HepG2 (cell line): Measurements from ENCODE around the gene NDUFAF3. TPM values are rescaled to one million over a fixed set of nuclear protein-coding genes. Genes with fewer than 3 reads are reported as not detected.

ENCODE experiments used
- ATAC-seq: fragments of 200-7000 bp; cut with Tn5 transposase; 3 replicates; pipeline ENCODE4 v1.9.1; 2020; ENCODE audit warnings: mild to moderate bottlenecking, moderate library complexity
- BruUV-seq: library from RNA; stranded (reverse); fragments of 400-500 nt; replicated peaks from 2 replicates; lab custom pipeline; 2021; lab: Mats Ljungman, UMichigan
- CTCF ChIA-PET: fragments of 300-600 bp; formaldehyde crosslinking; extraction: SDS; loops from one replicate; lab custom pipeline; 2021; ENCODE audit warnings: low total read pairs, inconsistent platforms, low intra/inter-chr PET ratio; lab: Yijun Ruan, JAX
- POLR2A ChIA-PET: fragments of 350-600 bp; sonication (Branson Sonifier 250); formaldehyde crosslinking; loops from one replicate; lab custom pipeline; 2020; ENCODE audit warnings: antibody characterized with exemption, inconsistent platforms; lab: Yijun Ruan, JAX
- DNase-seq: peaks from one replicate; pipeline ENCODE4 v3.0.0-alpha.2; 2015; ENCODE audit warnings: low spot score
- FAIRE-seq: peaks from 3 replicates; lab custom pipeline; 2011; peaks lifted over from hg19 to GRCh38; lab: Jason Lieb, UNC
- H2AFZ ChIP-seq: one replicate; pipeline ENCODE4 v1.6.1; 2011; ENCODE audit warnings: low read length, inconsistent platforms
- H3K27ac ChIP-seq: fragments of 300-600 bp; 3 replicates; pipeline ENCODE4 v1.8.0; 2011; ENCODE audit warnings: mixed run types, mild to moderate bottlenecking, mixed read lengths, low read length, inconsistent platforms; ENCODE audit not compliant: insufficient read depth; ENCODE audit errors: extremely low read length
- H3K27me3 ChIP-seq, 2 experiments: fragments of 200-600 bp in 1 of 2; 2 replicates in 1 of 2; 3 replicates in 1 of 2; pipeline versions ENCODE4 v1.6.0 to v1.8.0; 2011; ENCODE audit warnings: low read length in 2 of 2, mild to moderate bottlenecking in 2 of 2, moderate library complexity in 2 of 2, inconsistent platforms in 1 of 2; ENCODE audit not compliant: insufficient read depth in 2 of 2, control insufficient read depth in 1 of 2
- H3K36me3 ChIP-seq, 2 experiments: fragments of 200-600 bp in 1 of 2; replicated peaks in 1 of 2; 2 replicates in 1 of 2; 3 replicates in 1 of 2; pipeline versions ENCODE4 v1.5.1 to v1.8.0; 2011; ENCODE audit warnings: low read length in 2 of 2, inconsistent platforms in 1 of 2; ENCODE audit not compliant: insufficient read depth in 2 of 2, control insufficient read depth in 1 of 2
- H3K4me1 ChIP-seq: 2 replicates; pipeline ENCODE4 v1.5.1; 2012; ENCODE audit warnings: low read length, inconsistent platforms; ENCODE audit not compliant: insufficient read depth
- H3K4me2 ChIP-seq: 2 replicates; pipeline ENCODE4 v1.6.0; 2011; ENCODE audit warnings: low read depth, low read length, inconsistent platforms
- H3K4me3 ChIP-seq, 3 experiments: fragments of 200-600 bp in 1 of 3; sonication (generic), shearing (Covaris generic) in 1 of 3; replicated peaks in 1 of 3; 2 replicates each; pipeline ENCODE4 v1.5.1; 2011 to 2016; ENCODE audit warnings: low read length in 3 of 3, inconsistent platforms in 2 of 3, low read depth in 2 of 3, mild to moderate bottlenecking in 2 of 3, control low read depth in 1 of 3, mixed read lengths in 1 of 3; ENCODE audit not compliant: insufficient read depth in 1 of 3
- H3K79me2 ChIP-seq: one replicate; pipeline ENCODE4 v1.6.1; 2011; ENCODE audit warnings: low read length, inconsistent platforms; ENCODE audit not compliant: insufficient read depth
- H3K9ac ChIP-seq: 2 replicates; pipeline ENCODE4 v1.6.0; 2011; ENCODE audit warnings: mild to moderate bottlenecking, low read depth, low read length, inconsistent platforms; ENCODE audit not compliant: insufficient read depth
- H3K9me3 ChIP-seq: 2 replicates; pipeline ENCODE4 v1.5.1; 2012; ENCODE audit warnings: mild to moderate bottlenecking, low read length
- H4K20me1 ChIP-seq: 2 replicates; pipeline ENCODE4 v1.6.0; 2011; ENCODE audit warnings: inconsistent platforms, mild to moderate bottlenecking, low read length, moderate library complexity; ENCODE audit not compliant: insufficient read depth
- JUND ChIP-seq: sonication (generic); formaldehyde crosslinking; IDR thresholded peaks from 2 replicates; pipeline ENCODE4 v1.8.0; 2022; ENCODE audit warnings: mild to moderate bottlenecking, missing genetic modification reagents
- POLR2G ChIP-seq: fragments of 200-400 bp; formaldehyde crosslinking; IDR thresholded peaks from 2 replicates; pipeline ENCODE4 v1.6.1; 2018; ENCODE audit warnings: mild to moderate bottlenecking, low read depth, low read length, moderate library complexity
- THYN1 ChIP-seq: sonication (generic); formaldehyde crosslinking; IDR thresholded peaks from 2 replicates; pipeline ENCODE4 v1.8.1; 2023; ENCODE audit warnings: low read depth, mild to moderate bottlenecking, moderate library complexity, missing genetic modification reagents, borderline replicate concordance
- ZKSCAN1 ChIP-seq: fragments of 150-350 bp; IDR thresholded peaks from 2 replicates; pipeline ENCODE4 v1.6.1; 2014; ENCODE audit warnings: low read length
- WGBS: methylation state at CpG from one replicate; pipeline ENCODE4 v1.1.6; 2017; ENCODE audit warnings: low lambda C conversion rate; 5-methylcytosine and 5-hydroxymethylcytosine counted together
- in situ Hi-C: cut with HindIII; loops from 2 replicates; pipeline ENCODE4 v1.10.0; 2017; ENCODE audit warnings: low pct_unique_long_range_greater_than_20kb; ENCODE audit not compliant: extremely low pct_ligation_motif_present
- intact Hi-C: fragments of 100-400 bp; cut with micrococcal nuclease; formaldehyde crosslinking; loops from one replicate; pipeline ENCODE4 v1.10.0; 2022; ENCODE audit not compliant: unreplicated experiment
- polyA plus RNA-seq, 8 experiments: library from polyadenylated mRNA; depleted of rRNA in 3 of 8; stranded (reverse) in 7 of 8; unstranded in 1 of 8; fragments of >200 nt; fragmentation: Illumina TruSeq in 4 of 8; extraction: Trizol in 4 of 8; gene quantifications; 2 replicates each; pipeline versions ENCODE4 v1.2.1 to v1.2.3, GENCODE V29; 2011 to 2016; ENCODE audit warnings: low read depth in 4 of 8, missing spikeins in 1 of 8, mixed read lengths in 1 of 8; ENCODE audit not compliant: insufficient read depth in 1 of 8
- total RNA-seq, 5 experiments: library from RNA; depleted of rRNA; stranded (reverse); fragments of >200 nt; fragmentation: Illumina TruSeq; extraction: Trizol; gene quantifications; 2 replicates each; pipeline ENCODE4 v1.2.3, GENCODE V29; 2016; ENCODE audit warnings: low read depth in 1 of 5
- TF ChIP-seq, protein P1 (sequence below): sonication (generic); formaldehyde crosslinking; IDR thresholded peaks from 2 replicates; pipeline ENCODE4 v1.5.0; 2020; ENCODE audit warnings: mild to moderate bottlenecking, missing genetic modification reagents, borderline replicate concordance
- TF ChIP-seq, protein P2 (sequence below): sonication (generic); formaldehyde crosslinking; IDR thresholded peaks from 2 replicates; pipeline ENCODE4 v1.5.0; 2020; ENCODE audit warnings: missing genetic modification reagents, mild to moderate bottlenecking, borderline replicate concordance
- TF ChIP-seq, protein P3 (sequence below): sonication (generic); formaldehyde crosslinking; IDR thresholded peaks from 2 replicates; pipeline ENCODE4 v1.5.1; 2020; ENCODE audit warnings: mild to moderate bottlenecking, missing genetic modification reagents

NDUFAF3 gene
- total and polyA plus RNA-seq, 2 of the 13 experiments (the other 11 are each of a cell fraction or from before 2014, with no cell fraction given) = 39.0 to 50.0 TPM

DNA sequence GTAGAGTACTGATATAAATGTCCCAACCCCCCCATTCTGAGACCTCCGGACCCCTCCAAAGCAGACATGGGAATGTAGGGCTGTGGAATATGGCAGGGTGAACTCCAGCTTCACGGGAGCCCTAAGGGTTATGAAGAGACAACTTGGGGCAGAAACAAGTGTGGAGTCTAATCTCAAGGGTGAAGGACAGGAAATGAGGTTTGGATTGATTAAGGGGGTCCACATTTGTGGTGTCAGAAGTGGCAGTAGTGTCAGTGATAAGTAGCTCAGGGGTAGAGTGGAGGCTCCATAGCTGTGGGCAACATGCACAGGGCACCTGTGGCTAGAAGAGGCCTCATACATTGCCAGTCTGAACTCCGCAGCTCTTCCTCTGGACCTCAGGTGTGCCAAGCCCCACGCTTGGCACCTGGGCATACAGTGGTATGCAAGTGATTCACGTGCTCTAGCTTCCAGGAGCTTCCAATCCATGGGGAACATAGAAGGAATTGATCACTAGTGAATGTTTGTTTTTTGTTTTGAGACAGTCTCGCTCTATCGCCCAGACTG, 36.0 kb upstream of the NDUFAF3 start:
- 91% methylated on average over 6 of the region's 7 CpGs for WGBS
- POLR2A ChIA-PET = interaction anchor here (1.1 to 1.2 kb wide), 2 partner anchors 21 to 36 kb away, joined by 3 to 5 read pairs; partner anchors contain the start of genes NDUFAF3 and WDR6
- TF ChIP-seq, protein P1, sequence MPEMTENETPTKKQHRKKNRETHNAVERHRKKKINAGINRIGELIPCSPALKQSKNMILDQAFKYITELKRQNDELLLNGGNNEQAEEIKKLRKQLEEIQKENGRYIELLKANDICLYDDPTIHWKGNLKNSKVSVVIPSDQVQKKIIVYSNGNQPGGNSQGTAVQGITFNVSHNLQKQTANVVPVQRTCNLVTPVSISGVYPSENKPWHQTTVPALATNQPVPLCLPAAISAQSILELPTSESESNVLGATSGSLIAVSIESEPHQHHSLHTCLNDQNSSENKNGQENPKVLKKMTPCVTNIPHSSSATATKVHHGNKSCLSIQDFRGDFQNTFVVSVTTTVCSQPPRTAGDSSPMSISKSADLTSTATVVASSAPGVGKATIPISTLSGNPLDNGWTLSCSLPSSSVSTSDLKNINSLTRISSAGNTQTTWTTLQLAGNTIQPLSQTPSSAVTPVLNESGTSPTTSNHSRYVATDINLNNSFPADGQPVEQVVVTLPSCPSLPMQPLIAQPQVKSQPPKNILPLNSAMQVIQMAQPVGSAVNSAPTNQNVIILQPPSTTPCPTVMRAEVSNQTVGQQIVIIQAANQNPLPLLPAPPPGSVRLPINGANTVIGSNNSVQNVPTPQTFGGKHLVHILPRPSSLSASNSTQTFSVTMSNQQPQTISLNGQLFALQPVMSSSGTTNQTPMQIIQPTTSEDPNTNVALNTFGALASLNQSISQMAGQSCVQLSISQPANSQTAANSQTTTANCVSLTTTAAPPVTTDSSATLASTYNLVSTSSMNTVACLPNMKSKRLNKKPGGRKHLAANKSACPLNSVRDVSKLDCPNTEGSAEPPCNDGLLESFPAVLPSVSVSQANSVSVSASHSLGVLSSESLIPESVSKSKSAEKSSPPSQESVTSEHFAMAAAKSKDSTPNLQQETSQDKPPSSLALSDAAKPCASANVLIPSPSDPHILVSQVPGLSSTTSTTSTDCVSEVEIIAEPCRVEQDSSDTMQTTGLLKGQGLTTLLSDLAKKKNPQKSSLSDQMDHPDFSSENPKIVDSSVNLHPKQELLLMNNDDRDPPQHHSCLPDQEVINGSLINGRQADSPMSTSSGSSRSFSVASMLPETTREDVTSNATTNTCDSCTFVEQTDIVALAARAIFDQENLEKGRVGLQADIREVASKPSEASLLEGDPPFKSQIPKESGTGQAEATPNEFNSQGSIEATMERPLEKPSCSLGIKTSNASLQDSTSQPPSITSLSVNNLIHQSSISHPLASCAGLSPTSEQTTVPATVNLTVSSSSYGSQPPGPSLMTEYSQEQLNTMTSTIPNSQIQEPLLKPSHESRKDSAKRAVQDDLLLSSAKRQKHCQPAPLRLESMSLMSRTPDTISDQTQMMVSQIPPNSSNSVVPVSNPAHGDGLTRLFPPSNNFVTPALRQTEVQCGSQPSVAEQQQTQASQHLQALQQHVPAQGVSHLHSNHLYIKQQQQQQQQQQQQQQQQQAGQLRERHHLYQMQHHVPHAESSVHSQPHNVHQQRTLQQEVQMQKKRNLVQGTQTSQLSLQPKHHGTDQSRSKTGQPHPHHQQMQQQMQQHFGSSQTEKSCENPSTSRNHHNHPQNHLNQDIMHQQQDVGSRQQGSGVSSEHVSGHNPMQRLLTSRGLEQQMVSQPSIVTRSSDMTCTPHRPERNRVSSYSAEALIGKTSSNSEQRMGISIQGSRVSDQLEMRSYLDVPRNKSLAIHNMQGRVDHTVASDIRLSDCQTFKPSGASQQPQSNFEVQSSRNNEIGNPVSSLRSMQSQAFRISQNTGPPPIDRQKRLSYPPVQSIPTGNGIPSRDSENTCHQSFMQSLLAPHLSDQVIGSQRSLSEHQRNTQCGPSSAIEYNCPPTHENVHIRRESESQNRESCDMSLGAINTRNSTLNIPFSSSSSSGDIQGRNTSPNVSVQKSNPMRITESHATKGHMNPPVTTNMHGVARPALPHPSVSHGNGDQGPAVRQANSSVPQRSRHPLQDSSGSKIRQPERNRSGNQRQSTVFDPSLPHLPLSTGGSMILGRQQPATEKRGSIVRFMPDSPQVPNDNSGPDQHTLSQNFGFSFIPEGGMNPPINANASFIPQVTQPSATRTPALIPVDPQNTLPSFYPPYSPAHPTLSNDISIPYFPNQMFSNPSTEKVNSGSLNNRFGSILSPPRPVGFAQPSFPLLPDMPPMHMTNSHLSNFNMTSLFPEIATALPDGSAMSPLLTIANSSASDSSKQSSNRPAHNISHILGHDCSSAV (CRISPR knock-in tag) = no peak
- TF ChIP-seq JUND (CRISPR knock-in tag) (no peak), ZKSCAN1 (no peak), THYN1 (CRISPR knock-in tag) (no peak), POLR2G (peak; percentile 19; the same call in 1 of the 2 replicates)
- TF ChIP-seq, protein P2, sequence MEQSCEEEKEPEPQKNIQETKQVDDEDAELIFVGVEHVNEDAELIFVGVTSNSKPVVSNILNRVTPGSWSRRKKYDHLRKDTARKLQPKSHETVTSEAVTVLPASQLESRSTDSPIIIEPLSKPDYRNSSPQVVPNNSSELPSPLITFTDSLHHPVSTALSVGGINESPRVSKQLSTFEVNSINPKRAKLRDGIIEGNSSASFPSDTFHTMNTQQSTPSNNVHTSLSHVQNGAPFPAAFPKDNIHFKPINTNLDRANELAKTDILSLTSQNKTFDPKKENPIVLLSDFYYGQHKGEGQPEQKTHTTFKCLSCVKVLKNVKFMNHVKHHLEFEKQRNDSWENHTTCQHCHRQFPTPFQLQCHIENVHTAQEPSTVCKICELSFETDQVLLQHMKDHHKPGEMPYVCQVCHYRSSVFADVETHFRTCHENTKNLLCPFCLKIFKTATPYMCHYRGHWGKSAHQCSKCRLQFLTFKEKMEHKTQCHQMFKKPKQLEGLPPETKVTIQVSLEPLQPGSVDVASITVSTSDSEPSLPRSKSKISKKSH = no peak
- TF ChIP-seq, protein P3, sequence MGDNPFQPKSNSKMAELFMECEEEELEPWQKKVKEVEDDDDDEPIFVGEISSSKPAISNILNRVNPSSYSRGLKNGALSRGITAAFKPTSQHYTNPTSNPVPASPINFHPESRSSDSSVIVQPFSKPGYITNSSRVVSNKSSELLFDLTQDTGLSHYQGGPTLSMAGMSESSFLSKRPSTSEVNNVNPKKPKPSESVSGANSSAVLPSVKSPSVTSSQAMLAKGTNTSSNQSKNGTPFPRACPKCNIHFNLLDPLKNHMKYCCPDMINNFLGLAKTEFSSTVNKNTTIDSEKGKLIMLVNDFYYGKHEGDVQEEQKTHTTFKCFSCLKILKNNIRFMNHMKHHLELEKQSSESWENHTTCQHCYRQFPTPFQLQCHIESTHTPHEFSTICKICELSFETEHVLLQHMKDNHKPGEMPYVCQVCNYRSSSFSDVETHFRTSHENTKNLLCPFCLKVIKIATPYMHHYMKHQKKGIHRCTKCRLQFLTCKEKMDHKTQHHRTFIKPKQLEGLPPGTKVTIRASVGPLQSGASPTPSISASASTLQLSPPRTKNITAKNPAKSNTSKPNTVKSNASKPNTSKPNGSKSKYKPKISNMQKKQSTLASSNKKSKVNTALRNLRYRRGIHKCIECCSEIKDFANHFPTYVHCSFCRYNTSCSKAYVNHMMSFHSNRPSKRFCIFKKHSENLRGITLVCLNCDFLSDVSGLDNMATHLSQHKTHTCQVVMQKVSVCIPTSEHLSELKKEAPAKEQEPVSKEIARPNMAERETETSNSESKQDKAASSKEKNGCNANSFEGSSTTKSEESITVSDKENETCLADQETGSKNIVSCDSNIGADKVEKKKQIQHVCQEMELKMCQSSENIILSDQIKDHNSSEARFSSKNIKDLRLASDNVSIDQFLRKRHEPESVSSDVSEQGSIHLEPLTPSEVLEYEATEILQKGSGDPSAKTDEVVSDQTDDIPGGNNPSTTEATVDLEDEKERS (CRISPR knock-in tag) = no peak
- ATAC-seq (no peak; the same call in 2 of the 3 replicates), DNase-seq (no peak), FAIRE-seq (no peak)
- Histone ChIP-seq H3K27ac (no peak overlapping the region), H3K9me3 (no peaks in the 10 kb centered on the region), H3K4me3 (no peak overlapping the region), H3K27me3 (no peaks in the 10 kb centered on the region), H4K20me1 (no peaks in the 10 kb centered on the region), H3K79me2 (no peaks in the 10 kb centered on the region), H3K4me2 (no peak overlapping the region), H2AFZ (no peak overlapping the region), H3K36me3 (peaks cover 21 to 37% of the 10 kb centered on the region in 2 experiments; a peak in 4 of 5 replicates), H3K4me1 (no peaks in the 10 kb centered on the region), H3K9ac (no peak overlapping the region)
- intact Hi-C loops = loop anchor here (2.0 to 5.0 kb wide), 2 partner anchors 29 to 171 kb away; no protein-coding TSS in a partner anchor
- in situ Hi-C loops = no loop called here
- no TSS peak for BruUV-seq
- CTCF ChIA-PET = no interaction called here
